Measurements from ENCODE around the gene GPR39.

The GPR39 gene

DNA sequence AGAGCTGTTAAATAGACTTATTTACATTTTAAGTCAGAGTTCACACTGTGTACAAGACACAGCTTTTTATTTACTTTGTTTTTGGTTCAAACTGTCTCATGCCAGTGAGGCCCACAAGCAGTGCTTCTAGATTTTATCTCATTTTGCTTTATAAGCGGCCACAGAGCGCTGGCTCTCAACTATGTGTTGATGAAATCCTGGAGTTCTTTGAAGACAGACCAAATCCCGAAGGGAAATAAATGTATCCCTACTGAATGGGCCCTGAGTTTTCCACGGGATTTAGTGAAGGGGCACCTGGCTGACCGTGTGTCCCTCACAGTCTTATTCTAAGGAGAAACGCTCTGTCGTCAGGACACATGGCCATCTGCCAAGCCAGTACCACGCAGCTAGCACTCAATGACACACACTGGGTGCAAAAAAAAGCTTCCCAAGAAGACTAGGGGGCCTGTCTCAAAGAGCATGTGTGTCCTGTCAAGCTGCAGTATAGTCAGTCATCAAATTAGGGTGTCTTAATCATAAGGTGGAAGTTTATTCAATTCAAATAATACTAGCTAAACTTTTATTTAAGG, 230.0 kb downstream of the GPR39 start:
- no peak for DNase-seq

GRCh38 chr2:132651115-132652045, 234.8 kb downstream of the GPR39 start:
- DNase-seq: no peak

GRCh38 chr2:132652474-132652873, 235.9 kb downstream of the GPR39 start:
- no peak for DNase-seq

DNA sequence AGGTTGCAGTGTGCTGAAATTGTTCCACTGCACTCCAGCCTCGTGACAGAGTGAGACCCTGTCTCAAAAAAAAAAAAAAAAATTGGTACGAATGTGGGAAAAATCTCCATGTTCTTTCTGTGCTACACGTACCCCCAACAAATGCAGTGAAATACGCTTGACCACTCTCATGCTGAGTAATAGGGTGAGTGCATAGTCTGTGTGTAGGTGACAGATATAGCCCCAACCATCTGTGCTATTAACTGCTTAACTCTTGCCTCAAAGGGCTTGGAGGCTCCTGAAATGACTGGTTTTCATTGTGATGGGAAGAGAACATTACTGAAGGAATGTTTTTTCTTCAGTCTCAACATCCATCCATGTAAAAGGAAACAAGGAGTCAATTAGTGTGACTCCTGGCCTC, 237.7 kb downstream of the GPR39 start:
- DNase-seq: no peak

DNA sequence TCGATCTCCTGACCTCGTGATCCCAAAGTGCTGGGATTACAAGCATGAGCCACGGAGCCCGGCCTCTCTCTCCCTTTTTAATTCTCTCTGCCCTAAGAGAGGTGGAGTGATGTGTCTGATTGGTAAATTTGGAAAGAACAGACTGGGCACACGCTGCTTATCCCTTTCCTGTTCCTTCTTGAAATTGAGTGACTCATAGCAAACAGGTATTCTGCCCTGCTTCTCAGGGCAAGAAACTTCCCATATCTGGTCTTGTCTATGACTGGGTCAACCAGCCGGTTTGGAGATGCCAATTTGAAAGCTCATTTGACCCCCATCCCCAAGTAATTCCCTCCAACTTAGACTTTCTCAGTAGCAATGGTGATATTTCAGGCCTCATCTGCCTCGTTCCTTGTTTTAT, 238.4 kb downstream of the GPR39 start:
- no peak for DNase-seq

- DNase-seq: no peak
Measured at GRCh38 chr2:132656266-132656975, 239.8 kb downstream of the GPR39 start.

DNA sequence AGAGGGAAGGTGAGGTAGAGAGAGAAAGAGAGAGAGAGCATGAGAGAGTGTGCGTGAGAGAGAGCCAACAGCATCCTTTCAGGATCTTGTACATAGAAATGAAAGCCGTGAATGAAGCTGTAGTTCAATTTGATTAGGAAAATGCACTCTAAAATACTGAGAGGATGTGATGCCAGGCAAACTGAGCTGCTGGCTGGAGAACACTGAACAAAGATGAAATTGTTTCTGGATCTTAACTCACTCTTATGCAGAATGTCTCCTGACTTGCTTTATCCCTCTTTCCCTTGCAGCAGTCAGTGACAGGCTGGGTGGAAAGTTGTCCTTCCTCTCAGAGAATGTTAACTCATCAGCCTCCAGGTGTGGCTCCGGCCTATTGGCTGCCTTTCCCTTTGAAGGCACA, 242.7 kb downstream of the GPR39 start:
- no peak for DNase-seq

GRCh38 chr2:132662732-132663131, 246.1 kb downstream of the GPR39 start:
- no peak for DNase-seq

DNA sequence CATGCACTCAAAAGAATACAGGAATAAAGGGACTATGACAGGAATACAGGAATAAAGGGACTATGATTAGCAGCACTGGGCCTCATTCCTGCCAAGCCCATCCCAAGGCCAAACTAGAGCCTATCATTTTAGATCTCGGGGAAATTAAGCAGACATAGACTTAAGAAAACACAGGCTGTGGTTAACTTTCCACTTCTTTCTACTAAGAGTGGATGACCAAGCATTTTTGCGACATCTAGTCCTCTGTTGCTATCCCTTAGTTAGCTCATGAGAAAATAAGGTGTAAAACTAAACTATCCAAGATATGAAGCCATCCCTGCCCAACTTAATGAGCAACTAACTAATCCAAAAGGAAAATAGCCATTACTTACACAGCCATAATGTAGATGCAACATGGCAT, 247.5 kb downstream of the GPR39 start:
- DNase-seq: no peak

- no peak for DNase-seq
Measured at GRCh38 chr2:132665401-132666140, 249.0 kb downstream of the GPR39 start.

- no peak for DNase-seq
Measured at GRCh38 chr2:132667706-132668105, 251.1 kb downstream of the GPR39 start.

GRCh38 chr2:132668189-132668823, 251.7 kb downstream of the GPR39 start:
- DNase-seq: no peak

- no peak for DNase-seq
Measured at GRCh38 chr2:132668987-132669907, 252.6 kb downstream of the GPR39 start.

DNA sequence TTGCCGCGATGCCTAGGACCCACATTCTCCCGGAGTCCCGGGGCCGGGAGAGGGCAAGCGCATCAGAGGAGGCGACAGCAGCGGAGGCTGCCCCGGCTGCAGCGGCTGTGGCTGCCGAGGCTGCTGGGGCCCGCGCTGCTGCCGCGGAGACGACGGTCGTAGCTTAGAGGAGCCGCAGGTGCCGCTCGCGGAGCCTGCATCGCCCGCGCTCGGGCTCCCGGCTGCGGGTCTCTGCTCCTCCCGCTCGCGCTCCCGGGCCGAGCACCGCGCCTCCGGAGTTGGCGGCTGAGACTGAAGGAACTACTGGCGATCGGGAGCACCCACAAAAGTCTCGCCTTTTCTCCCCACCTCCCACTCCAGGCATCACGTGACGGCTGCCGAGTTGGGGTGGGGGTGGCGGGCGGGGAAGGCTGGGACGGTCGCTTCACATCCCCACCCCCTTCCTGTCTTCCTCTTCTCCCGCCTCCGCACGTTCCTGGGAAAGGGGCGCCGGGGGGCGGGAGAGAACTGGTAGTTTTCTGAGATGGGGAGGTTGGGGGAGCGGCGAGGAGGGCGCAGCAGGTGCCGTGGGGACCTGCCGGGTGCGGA, 253.4 kb downstream of the GPR39 start, which contains the start of gene LYPD1:
TSS of gene LYPD1 (minus strand) at position 298 of the 588 bp plus-strand sequence. CDS start at position 25, 273 bp downstream.
- no peak for DNase-seq

GRCh38 chr2:132670496-132671150, 254.0 kb downstream of the GPR39 start:
- no peak for DNase-seq

- DNase-seq: no peak
Measured at GRCh38 chr2:132671151-132671835, 254.7 kb downstream of the GPR39 start.

DNA sequence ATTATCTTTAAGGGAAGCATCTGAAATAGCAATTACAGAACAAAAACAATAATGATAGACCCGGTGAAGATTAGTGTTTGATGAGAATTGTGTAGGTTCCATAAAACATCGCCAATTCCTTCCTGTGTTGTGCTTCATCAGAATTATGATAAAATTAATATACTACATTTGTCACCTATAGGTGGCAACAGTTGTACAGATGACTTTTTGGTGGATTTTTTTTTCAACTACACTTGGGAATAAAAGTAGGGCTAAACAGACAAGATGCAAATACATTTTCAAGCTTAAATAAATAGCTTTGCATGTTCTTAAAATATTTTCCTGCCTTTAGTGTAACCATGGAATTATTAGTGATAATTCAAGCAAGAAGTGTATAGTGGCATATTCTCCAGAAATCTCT, 260.4 kb downstream of the GPR39 start:
- DNase-seq: no peak

DNA sequence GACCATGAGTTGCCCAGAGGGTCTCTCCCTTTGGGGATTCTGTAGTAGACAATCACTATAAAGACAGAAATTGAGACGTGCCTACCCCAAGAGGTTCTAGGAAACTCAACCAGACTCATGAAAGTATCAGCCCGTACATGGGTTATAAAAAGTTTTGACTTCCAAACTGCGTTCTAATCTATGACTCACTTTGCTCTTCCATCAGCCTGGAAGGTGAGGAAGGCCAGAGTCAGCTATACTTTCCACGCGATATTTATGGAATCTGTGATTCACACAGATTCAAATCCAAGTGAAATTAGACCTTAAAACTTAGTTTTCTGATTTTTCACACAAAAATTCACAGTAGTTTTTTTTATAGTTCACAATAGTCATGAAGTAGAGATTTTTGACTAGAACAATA, 261.1 kb downstream of the GPR39 start:
- DNase-seq: no peak

- no peak for DNase-seq
Measured at GRCh38 chr2:132678483-132678882, 261.9 kb downstream of the GPR39 start.

DNA sequence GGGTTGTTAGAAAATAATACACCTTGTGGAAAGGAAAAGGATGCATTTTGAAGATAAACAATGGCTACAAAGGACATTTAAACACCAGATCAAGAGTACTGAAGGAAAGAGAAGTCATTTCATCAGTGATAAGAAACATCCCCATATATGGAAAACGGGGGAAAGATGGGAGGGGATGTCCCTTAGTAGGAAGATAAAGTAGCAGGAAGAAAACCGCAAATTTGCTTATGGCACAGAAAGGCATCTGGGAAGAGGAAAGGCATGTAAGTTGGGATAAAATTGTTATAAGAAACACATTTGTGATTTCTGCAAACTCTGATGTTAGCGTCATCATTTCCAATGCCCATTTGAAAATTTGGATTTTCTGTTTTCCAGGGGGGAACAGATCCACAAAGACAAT, 263.9 kb downstream of the GPR39 start:
- DNase-seq: no peak

Measured in activated CD8-positive, alpha-beta memory T cell treated with anti-CD3 and anti-CD28 coated beads for 24 hours (primary cell).